ENCODE measurements around the gene TEAD1.

Gene TEAD1

DNA sequence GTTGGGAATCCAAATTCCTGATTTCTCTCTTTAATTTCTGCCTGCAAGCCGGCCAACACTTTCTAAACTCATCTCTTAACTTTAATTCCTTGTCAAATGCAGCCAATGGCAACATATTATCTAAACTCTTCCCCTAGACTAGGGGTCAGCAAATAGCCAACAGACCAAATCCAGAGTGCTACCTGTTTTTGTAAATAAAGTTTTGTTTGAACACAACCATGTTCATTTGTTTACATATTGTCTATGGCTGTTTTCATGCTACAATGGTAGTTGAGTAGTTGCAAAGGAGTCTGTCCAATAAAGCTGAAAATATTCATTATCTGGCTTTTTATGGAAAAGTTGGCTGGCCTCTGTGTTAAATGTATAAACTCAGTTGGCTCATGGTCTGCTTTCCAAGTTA lies 297.7 kb downstream of the TEAD1 start:
- TF ChIP-seq, protein P1, sequence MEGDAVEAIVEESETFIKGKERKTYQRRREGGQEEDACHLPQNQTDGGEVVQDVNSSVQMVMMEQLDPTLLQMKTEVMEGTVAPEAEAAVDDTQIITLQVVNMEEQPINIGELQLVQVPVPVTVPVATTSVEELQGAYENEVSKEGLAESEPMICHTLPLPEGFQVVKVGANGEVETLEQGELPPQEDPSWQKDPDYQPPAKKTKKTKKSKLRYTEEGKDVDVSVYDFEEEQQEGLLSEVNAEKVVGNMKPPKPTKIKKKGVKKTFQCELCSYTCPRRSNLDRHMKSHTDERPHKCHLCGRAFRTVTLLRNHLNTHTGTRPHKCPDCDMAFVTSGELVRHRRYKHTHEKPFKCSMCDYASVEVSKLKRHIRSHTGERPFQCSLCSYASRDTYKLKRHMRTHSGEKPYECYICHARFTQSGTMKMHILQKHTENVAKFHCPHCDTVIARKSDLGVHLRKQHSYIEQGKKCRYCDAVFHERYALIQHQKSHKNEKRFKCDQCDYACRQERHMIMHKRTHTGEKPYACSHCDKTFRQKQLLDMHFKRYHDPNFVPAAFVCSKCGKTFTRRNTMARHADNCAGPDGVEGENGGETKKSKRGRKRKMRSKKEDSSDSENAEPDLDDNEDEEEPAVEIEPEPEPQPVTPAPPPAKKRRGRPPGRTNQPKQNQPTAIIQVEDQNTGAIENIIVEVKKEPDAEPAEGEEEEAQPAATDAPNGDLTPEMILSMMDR (IDR thresholded peaks at IDR 0.05; ENCODE audit: control insufficient read depth, insufficient read depth, low read depth, low read length, missing control alignments), result no peak
- no peak overlapping the region for H3K4me3 ChIP-seq (ENCODE audit: control insufficient read depth, low read depth, low read length)
- DNase-seq (ENCODE audit: low read depth), result no peak

DNA sequence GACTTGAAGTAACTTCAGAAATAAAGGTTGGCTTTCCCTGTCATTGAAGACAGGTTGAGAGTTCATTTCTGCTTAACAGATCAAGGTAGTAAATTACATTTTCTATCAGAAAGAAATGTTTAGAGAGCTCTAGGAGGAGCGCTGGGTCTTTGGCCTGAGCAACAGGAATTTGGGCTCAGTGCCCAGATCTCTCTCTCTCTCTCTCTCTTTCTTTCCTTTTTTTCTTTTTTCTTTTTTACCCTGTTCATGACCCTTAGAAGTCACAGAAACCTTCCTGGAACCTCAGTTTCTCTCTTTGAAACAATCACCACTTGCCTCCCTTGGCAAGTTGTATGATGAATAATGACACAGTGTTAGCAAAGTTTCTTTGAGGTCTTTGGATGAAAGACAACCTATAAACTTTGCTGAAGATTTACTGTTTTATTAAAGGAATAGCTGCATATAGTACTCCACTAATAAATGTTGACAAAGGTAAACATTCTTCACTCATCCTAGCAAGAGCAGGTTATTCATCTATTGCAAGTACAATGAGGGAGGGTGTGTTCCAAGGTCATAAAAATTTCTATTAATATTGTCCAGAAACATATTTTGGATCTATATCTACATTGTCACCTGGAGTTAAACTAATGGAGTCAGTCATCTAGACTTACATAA lies 299.4 kb downstream of the TEAD1 start:
- H3K4me3 ChIP-seq (ENCODE audit: control insufficient read depth, low read depth, low read length), result no peak overlapping the region
- TF ChIP-seq, protein P1 (IDR thresholded peaks at IDR 0.05; ENCODE audit: control insufficient read depth, insufficient read depth, low read depth, low read length, missing control alignments), result no peak
- DNase-seq (ENCODE audit: low read depth), result no peak

DNA sequence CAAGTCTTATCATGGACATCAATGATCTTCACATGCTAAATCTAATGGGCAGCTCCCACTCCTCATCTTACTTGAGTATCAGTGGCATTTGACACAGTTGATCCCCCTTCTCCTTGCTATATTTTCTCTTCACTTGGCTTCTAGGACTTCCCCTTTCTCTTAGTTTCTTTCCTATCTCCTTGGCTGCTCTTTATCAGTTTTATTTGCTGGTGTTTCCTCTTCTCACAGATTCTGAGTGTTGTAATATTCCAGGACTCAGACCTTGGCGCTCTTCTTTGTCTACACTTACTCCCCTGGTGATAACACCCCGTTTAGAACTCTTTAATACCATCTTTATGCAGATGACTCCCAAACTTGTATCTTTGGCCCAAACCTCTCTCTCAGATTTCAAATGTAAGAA lies 301.0 kb downstream of the TEAD1 start:
- H3K4me3 ChIP-seq (ENCODE audit: control insufficient read depth, low read depth, low read length), result no peak overlapping the region
- no peak for DNase-seq (ENCODE audit: low read depth)
- TF ChIP-seq, protein P1 (IDR thresholded peaks at IDR 0.05; ENCODE audit: control insufficient read depth, insufficient read depth, low read depth, low read length, missing control alignments), result no peak

DNA sequence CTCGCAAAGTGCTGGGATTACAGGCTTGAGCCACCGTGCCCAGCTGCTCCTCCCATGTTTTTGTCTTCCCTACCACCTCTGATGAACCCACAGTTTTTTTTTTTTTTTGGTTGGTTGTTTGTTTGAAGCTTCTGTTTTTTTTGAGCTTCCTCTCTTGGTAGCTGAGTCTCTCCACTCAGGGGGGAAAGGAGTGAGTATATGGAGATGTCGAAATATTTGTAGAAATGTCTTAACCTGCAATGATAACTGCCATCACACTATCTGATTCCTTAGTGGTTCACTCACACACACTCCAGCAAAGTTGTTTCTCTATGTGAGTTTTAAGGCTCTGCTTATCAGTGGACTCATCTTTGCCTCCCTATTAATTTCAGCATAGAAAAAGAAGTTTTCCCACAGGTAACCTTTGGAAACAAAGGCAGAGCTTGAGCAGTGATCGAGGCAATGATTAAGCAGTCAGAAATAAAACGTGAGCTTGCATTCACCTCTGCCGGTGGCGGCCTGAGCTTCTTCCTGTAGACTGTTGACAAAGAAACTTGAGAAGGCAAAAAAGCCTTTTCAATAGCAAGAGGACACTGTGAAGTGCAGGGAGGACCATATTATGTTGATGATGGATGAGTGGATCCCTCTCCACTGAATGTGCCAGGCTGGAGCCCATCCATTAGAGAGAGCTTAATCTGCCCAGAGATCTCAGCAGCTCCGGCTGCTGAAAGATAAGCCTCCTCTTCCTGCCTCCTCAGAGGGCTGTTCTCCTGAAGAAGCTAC lies 305.9 kb downstream of the TEAD1 start:
- DNase-seq (ENCODE audit: low read depth), result no peak
- TF ChIP-seq, protein P1 (IDR thresholded peaks at IDR 0.05; ENCODE audit: control insufficient read depth, insufficient read depth, low read depth, low read length, missing control alignments), result no peak
- H3K4me3 ChIP-seq (ENCODE audit: control insufficient read depth, low read depth, low read length), result no peak overlapping the region

DNA sequence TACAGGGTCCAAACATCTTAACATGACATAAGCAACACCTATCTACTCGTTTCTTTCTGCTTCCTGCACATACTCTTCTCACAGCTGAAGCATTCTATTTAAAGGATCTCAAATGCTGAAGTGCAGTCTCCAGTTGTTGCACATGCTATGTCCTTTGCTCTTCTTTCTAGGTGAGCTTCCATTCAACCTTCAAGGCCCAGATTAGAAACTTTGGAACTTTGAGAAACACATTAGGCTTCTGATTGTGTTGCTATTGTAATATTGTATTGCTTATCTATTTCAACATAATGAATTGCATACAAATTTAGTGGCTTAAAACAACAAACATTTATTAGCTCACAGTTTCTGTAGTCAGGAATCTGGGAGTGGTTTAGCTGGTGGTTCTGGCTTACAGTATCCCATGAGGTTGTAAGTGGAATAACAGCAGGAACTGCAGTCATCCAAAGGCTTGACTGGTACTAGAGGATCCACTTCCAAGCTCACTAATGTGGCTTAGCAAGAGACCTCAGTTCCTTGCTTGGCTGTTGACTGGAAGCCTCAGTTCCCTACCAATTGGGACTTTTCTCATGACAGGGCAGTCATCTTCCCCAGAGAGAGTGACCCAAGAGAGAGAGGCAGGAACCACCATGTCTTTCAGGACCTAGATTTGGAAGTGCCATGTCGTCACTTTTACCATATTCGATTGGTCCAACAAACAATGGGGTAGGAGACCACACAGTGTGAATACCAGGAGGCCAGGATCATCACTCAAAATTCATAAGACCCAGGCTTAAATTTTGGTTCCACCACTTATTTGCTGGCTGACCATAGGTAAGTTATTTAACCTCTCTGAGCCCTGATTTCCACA lies 307.7 kb downstream of the TEAD1 start:
- TF ChIP-seq, protein P1 (IDR thresholded peaks at IDR 0.05; ENCODE audit: control insufficient read depth, insufficient read depth, low read depth, low read length, missing control alignments), result no peak
- no peak overlapping the region for H3K4me3 ChIP-seq (ENCODE audit: control insufficient read depth, low read depth, low read length)
- DNase-seq (ENCODE audit: low read depth), result no peak

DNA sequence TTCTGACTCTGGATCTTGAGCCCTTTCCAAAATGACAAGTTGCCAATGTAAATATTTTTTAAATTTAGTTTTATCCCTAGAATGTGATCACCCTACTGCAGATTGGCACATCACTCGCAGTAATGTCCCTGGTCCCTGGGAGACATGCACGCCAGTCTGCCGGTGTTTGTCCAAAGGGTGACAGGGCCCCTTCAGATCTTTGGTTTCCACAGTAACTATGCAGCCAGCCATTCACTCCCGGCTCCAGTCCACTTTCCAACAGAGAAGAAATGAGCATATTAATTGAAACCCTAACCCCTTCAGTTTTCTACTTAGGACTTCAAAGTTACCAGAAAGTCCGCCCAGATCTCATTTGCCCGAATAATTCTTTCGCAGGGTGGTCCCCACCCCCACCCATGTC lies 309.1 kb downstream of the TEAD1 start:
- DNase-seq (ENCODE audit: low read depth), result no peak
- no peak overlapping the region for H3K4me3 ChIP-seq (ENCODE audit: control insufficient read depth, low read depth, low read length)
- TF ChIP-seq, protein P1 (IDR thresholded peaks at IDR 0.05; ENCODE audit: control insufficient read depth, insufficient read depth, low read depth, low read length, missing control alignments), result no peak
